Measurements from ENCODE around the gene MSRB3. TPM values are rescaled to one million over a fixed set of nuclear protein-coding genes. Genes with fewer than 3 reads are reported as not detected.

MSRB3 gene
- total RNA-seq, 1 donor from 2014 or later, result 3.7 TPM

- DNase-seq (ENCODE audit: low spot score in 2 of 2) (no peak), FAIRE-seq (no peak)
Observed at GRCh38 chr12:65490250-65490649, 211.8 kb downstream of the MSRB3 start.

GRCh38 chr12:65492998-65493912, 214.8 kb downstream of the MSRB3 start:
- DNase-seq (ENCODE audit: low spot score in 2 of 2), result no peak
- FAIRE-seq, result no peak

GRCh38 chr12:65493913-65494245, 215.4 kb downstream of the MSRB3 start:
- no peak for DNase-seq (ENCODE audit: low spot score in 2 of 2)
- no peak for FAIRE-seq

- FAIRE-seq (no peak), DNase-seq (ENCODE audit: low spot score in 2 of 2) (no peak)
Observed at GRCh38 chr12:65494537-65494936, 216.1 kb downstream of the MSRB3 start.

- FAIRE-seq, result no peak
- no peak for DNase-seq (ENCODE audit: low spot score in 2 of 2)
Observed at GRCh38 chr12:65495233-65495632, 216.8 kb downstream of the MSRB3 start.

GRCh38 chr12:65496617-65497016, 218.1 kb downstream of the MSRB3 start:
- FAIRE-seq (no peak), DNase-seq (ENCODE audit: low spot score in 2 of 2) (no peak)

GRCh38 chr12:65497660-65498059, 219.2 kb downstream of the MSRB3 start:
- no peak for FAIRE-seq

GRCh38 chr12:65499167-65499566, 220.7 kb downstream of the MSRB3 start:
- DNase-seq (ENCODE audit: low spot score in 2 of 2), result no peak
- FAIRE-seq, result no peak

More at GRCh38 chr12:65497660-65498059, 219.2 kb downstream of the MSRB3 start:
- DNase-seq (ENCODE audit: low spot score in 2 of 2), result no peak

- FAIRE-seq (no peak), DNase-seq (ENCODE audit: low spot score in 2 of 2) (no peak)
Observed at GRCh38 chr12:65500091-65500900, 221.8 kb downstream of the MSRB3 start.

GRCh38 chr12:65501093-65501621, 222.7 kb downstream of the MSRB3 start:
- FAIRE-seq (no peak), DNase-seq (ENCODE audit: low spot score in 2 of 2) (no peak)

- DNase-seq (ENCODE audit: low spot score in 2 of 2) (no peak), FAIRE-seq (no peak)
Observed at GRCh38 chr12:65501935-65502334, 223.5 kb downstream of the MSRB3 start.

- DNase-seq (ENCODE audit: low spot score in 2 of 2), result no peak
Observed at GRCh38 chr12:65504417-65504816, 225.9 kb downstream of the MSRB3 start.

GRCh38 chr12:65505386-65506121, 227.1 kb downstream of the MSRB3 start:
- no peak for FAIRE-seq
- DNase-seq (ENCODE audit: low spot score in 2 of 2), result no peak

More at GRCh38 chr12:65504417-65504816, 225.9 kb downstream of the MSRB3 start:
- no peak for FAIRE-seq

GRCh38 chr12:65508276-65509035, 230.0 kb downstream of the MSRB3 start:
- DNase-seq (ENCODE audit: low spot score in 2 of 2) (no peak), FAIRE-seq (no peak)

- FAIRE-seq, result no peak
- no peak for DNase-seq (ENCODE audit: low spot score in 2 of 2)
Observed at GRCh38 chr12:65510007-65510406, 231.5 kb downstream of the MSRB3 start.

- no peak for DNase-seq (ENCODE audit: low spot score in 2 of 2)
- FAIRE-seq, result no peak
Observed at GRCh38 chr12:65510584-65511050, 232.1 kb downstream of the MSRB3 start.

GRCh38 chr12:65511134-65511834, 232.8 kb downstream of the MSRB3 start:
- FAIRE-seq, result no peak
- DNase-seq (ENCODE audit: low spot score in 2 of 2), result no peak

- FAIRE-seq (no peak), DNase-seq (ENCODE audit: low spot score in 2 of 2) (no peak)
Observed at GRCh38 chr12:65511912-65512311, 233.4 kb downstream of the MSRB3 start.
